GM19328 (cell line): ENCODE data around the gene GLIS2.

Experiments
- ATAC-seq: cut with Tn5 transposase; IDR thresholded peaks from one replicate; pipeline ENCODE4 v1.9.1; 2021; ENCODE audit warnings: mild to moderate bottlenecking, moderate library complexity; ENCODE audit not compliant: unreplicated experiment

GLIS2 gene

GRCh38 chr16:4369007-4369733 lies 53.3 kb downstream of the GLIS2 start:
- no peak for ATAC-seq

GRCh38 chr16:4370151-4370550 lies 54.3 kb downstream of the GLIS2 start:
- ATAC-seq, result no peak

- ATAC-seq, result no peak
These were observed 54.9 kb downstream of the GLIS2 start for GRCh38 chr16:4370570-4371356.

- no peak for ATAC-seq
These were observed 55.6 kb downstream of the GLIS2 start, which contains the start of gene VASN for GRCh38 chr16:4371357-4372000. Gene VASN (plus strand): TSS chr16:4371848. CDS start chr16:4380878, 9,030 bp downstream.

GRCh38 chr16:4372001-4372577 lies 56.2 kb downstream of the GLIS2 start:
- no peak for ATAC-seq

- no peak for ATAC-seq
These were observed 56.9 kb downstream of the GLIS2 start for GRCh38 chr16:4372578-4373355.

GRCh38 chr16:4373356-4373908 lies 57.6 kb downstream of the GLIS2 start:
- no peak for ATAC-seq

- ATAC-seq, result no peak
These were observed 58.3 kb downstream of the GLIS2 start for GRCh38 chr16:4373909-4374742.

GRCh38 chr16:4375717-4376116 lies 59.9 kb downstream of the GLIS2 start:
- no peak for ATAC-seq

GRCh38 chr16:4376126-4376892 lies 60.4 kb downstream of the GLIS2 start:
- ATAC-seq, result no peak

- ATAC-seq, result no peak
These were observed 61.2 kb downstream of the GLIS2 start for GRCh38 chr16:4376893-4377572.

- ATAC-seq, result no peak
These were observed 61.8 kb downstream of the GLIS2 start for GRCh38 chr16:4377573-4378154.

GRCh38 chr16:4378161-4378666 lies 62.3 kb downstream of the GLIS2 start:
- no peak for ATAC-seq

GRCh38 chr16:4378999-4379690 lies 63.3 kb downstream of the GLIS2 start:
- ATAC-seq, result no peak

- no peak for ATAC-seq
These were observed 64.5 kb downstream of the GLIS2 start for GRCh38 chr16:4380119-4381063.
